Measurements from ENCODE around the gene PRKACB.

DNA sequence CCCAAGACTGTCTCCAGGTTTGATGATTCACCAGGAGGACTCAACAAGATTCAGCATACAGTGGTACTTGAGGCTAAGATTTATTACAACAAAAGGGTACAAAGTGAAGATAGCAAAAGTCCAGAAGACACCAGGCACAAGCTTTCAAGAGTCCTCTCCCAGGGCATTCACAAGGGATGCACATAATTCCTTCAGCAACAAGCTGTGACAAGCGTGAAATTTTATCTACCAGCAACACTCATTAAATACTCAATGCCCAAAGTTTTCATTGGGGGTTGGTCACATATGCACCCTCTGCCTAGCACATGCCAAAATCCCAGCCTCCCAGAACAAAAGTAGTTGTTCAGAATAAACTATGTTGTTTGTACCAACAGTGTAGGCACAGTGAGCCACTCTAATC lies 62.3 kb downstream of the PRKACB start:
- TF ChIP-seq EZH2 (IDR thresholded peaks at IDR 0.05) = no peak
- TF ChIP-seq, protein P1, sequence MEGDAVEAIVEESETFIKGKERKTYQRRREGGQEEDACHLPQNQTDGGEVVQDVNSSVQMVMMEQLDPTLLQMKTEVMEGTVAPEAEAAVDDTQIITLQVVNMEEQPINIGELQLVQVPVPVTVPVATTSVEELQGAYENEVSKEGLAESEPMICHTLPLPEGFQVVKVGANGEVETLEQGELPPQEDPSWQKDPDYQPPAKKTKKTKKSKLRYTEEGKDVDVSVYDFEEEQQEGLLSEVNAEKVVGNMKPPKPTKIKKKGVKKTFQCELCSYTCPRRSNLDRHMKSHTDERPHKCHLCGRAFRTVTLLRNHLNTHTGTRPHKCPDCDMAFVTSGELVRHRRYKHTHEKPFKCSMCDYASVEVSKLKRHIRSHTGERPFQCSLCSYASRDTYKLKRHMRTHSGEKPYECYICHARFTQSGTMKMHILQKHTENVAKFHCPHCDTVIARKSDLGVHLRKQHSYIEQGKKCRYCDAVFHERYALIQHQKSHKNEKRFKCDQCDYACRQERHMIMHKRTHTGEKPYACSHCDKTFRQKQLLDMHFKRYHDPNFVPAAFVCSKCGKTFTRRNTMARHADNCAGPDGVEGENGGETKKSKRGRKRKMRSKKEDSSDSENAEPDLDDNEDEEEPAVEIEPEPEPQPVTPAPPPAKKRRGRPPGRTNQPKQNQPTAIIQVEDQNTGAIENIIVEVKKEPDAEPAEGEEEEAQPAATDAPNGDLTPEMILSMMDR (IDR thresholded peaks at IDR 0.05) = no peak
